Suprapubic skin (tissue), 3 donors: ENCODE results near the gene PELI2.

Source experiments
- CTCF ChIP-seq, 2 donors: fragments of 200-600 bp in 1 of 2; fragments of 450-650 bp in 1 of 2; sonication (generic) in 1 of 2; IDR thresholded peaks; one replicate each; pipeline ENCODE4 v1.5.1; 2016 to 2019; ENCODE audit warnings: antibody characterized with exemption in 2 of 2, mild to moderate bottlenecking in 1 of 2, moderate library complexity in 1 of 2
- EP300 ChIP-seq: sonication (generic); formaldehyde crosslinking; IDR thresholded peaks from one replicate; pipeline ENCODE4 v1.6.1; 2017; ENCODE audit warnings: antibody characterized with exemption
- POLR2A ChIP-seq, 2 donors: fragments of 450-650 bp; IDR thresholded peaks; one replicate each; pipeline ENCODE4 v1.6.1; 2017; ENCODE audit warnings: antibody characterized with exemption in 2 of 2, mild to moderate bottlenecking in 2 of 2, moderate library complexity in 2 of 2

- TF ChIP-seq CTCF (IDR thresholded peaks at IDR 0.05) (no peak), EP300 (no peak), POLR2A (IDR thresholded peaks at IDR 0.05) (no peak)
These were observed 142.8 kb downstream of the PELI2 start for GRCh38 chr14:56261046-56261445.
